GM12801 (cell line): ENCODE measurements around the gene MAPK6.

ENCODE experiments used
- TF ChIP-seq, protein P1 (sequence below): IDR thresholded peaks from one replicate; pipeline ENCODE4 v1.5.1; 2011; ENCODE audit warnings: control low read depth; ENCODE audit not compliant: insufficient read length; ENCODE audit errors: extremely low read depth

The MAPK6 gene

DNA sequence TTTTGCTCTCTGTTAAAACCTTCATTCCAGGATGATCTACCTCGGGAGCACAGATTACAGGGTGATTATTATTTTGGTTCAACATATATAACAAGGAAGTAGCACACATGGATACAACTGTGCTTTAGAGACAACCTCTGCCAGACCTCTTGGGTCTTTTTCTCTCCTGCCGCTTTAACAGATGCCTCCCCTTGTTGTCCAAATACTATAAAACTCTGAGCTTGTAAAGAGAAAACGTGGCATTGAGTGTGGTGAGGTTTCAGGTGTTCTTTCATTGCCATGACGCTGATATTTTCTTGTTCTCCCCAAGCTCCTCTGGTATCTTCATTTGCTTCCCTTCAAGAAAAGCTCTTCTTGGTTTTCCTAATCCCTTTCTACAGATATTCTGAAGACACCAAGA lies 64.6 kb downstream of the MAPK6 start:
- TF ChIP-seq, protein P1, sequence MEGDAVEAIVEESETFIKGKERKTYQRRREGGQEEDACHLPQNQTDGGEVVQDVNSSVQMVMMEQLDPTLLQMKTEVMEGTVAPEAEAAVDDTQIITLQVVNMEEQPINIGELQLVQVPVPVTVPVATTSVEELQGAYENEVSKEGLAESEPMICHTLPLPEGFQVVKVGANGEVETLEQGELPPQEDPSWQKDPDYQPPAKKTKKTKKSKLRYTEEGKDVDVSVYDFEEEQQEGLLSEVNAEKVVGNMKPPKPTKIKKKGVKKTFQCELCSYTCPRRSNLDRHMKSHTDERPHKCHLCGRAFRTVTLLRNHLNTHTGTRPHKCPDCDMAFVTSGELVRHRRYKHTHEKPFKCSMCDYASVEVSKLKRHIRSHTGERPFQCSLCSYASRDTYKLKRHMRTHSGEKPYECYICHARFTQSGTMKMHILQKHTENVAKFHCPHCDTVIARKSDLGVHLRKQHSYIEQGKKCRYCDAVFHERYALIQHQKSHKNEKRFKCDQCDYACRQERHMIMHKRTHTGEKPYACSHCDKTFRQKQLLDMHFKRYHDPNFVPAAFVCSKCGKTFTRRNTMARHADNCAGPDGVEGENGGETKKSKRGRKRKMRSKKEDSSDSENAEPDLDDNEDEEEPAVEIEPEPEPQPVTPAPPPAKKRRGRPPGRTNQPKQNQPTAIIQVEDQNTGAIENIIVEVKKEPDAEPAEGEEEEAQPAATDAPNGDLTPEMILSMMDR, result no peak

DNA sequence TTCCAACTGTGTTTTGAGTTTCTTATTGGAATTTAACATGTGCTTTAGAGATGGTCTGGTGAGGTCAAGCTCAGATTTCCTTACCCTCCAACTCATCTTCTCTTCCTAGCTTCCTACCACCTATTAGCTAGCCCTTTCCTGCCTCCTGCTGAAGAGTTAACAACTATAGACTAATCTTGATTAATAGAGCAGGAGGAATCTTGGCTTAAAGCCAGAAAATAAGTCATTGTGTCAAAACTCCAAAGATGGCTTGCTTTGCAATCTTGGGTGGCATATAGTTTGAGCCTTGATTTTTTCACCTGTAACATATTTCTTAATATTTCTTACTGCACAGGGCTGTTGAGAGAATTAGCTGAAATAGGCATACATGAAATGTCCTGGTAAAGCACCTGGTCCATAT lies 66.3 kb downstream of the MAPK6 start:
- TF ChIP-seq, protein P1, result no peak

DNA sequence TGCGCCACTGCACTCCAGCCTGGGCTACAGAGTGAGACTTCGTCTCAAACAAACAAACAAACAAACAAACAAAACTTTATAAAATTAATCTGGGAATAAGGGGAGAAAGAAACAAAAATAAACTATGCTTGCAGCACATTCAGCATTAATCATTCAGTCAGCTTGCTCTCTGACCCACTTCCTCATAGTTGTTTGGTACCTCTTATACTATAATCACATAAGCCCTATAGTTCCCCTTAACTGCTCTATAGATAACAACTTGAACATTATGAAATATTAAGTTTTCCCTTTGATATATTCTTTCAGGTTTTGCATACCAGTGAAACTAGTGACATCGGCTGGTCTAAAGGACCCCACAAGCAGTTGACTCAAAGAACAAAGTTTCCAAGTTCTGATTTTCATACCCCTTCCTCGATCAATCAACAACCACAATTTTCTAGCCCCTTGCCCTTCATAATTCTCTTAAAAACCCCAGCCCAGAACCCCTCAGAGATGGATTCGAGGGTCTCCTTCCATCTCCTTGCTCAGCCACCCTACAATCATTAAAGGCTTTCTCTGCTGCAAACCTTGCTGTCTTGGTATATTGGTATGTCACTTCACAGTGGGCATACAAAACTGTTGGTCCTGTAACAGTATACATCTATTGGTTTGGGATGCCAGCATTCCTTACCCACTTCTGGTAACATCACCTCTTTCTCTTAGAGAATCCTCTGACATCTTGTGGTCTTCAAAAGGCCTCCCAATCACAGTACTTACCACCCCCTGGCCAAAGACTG lies 67.2 kb downstream of the MAPK6 start:
- TF ChIP-seq, protein P1, result no peak

DNA sequence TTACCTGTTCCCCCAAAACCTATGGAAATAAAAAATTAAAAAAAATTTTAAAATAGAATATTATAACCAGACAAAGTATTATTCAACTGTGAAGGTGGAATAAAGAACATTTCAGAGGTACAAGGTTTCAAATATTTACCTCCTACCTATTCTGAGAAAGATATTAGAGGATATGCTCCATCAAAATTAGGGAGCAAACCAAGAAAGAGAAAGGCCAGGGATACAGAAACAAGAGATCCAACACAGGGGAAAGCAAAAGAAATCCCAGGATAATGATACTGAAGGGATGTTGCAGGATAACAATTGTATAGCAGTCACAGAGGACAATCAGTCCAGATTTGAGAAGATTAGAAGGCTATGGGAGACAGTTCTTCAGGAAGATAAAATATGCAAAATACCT lies 71.2 kb downstream of the MAPK6 start:
- TF ChIP-seq, protein P1, result no peak

DNA sequence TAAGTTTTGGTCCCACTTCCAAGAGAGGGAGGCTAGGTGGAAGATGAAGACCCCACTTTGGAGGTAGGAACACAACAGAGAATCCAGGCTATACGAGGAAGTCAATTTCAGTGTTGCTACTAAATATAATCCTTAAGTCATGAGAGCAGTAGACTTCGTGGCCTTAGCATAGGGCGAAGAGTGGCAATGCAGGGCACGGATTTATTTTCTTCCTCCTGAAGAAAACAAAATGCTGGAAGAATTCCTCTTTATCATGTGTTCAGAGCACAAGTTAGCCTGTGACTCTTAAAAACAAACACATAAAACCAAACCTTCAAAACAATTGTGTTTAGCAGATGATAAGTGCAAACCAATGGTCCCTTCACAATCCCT lies 74.1 kb downstream of the MAPK6 start:
- TF ChIP-seq, protein P1, result no peak

DNA sequence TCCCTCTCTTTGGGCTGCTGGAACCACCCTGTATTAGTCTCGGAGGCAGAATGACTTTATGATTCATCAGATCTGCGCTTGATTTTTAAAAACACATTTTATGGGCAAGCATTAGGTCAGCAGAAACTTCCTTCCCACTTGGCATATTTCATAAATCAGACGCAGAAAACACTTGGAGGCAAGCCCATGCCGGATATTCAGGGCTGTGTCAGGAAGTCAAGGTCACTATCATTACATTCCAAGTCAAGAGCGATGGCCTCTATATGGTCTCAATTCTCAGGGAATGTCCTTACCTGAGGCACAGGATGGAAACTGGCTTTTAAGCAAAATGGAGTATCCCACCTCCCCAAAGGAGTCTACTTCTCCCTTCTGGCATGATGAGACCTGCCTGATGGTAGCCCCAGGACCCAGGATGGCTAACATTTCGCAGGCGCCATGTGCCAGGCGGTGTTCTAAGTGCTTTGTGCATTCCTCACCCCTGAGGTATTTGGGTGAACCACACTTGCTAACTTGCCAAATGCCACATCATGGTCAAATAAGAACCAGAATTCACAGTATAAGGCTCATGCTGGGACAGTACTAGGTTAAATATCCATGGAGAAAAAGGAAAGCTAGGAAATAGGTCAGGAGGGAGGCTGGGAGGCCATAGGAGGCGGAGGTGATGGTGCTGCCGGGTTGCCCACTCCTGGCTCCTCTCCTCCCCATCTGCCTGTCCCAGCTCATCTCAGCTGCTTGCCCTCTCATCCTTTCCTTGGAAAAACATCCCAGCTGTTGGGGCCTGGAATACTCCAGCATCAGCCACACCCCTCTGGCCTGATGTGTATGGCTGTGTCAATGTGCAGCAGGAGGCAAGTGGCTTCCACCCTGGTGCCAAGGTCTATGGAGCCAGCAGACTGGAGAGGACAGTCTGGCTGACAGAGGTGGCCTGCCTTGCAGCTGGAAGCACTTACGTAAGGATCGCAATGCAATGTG lies 74.8 kb downstream of the MAPK6 start:
- TF ChIP-seq, protein P1, result no peak

DNA sequence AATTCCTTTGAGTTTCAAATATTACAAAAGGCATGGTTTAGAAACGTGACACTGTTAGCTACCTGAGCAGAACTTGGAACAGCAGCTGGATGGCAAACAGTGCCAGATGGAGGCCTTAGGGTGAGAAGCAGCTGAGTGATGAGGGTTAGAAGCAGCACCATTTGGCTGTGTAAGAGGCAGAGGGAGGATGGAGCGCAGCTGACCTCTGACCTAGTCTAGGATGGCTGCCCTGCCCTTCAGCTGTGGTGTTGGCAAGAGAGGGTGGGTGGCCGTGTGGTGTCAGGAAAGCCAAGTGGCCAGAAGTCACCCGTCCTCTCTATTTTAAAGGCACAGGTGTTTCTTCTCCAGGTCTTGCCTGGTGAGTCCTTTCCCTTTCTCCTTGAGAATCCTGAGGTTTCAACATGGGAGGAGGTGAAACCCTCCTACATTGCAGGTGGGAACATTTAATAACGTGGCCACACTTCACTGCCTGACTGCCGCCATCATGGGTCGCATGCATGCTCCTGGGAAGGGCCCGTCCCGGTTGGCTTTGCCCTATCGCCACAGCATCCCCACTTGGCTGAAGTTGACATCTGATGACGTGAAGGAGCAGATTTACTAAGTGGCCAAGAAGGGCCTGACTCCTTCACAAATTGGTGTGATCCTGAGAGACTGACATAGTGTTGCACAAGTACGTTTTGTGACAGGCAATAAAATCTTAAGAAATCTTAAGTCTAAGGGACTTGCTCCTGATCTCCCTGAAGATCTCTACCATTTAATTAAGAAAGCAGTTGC lies 76.0 kb downstream of the MAPK6 start:
- TF ChIP-seq, protein P1, result no peak
